Esophagus (tissue), 2 donors: Measurements from ENCODE around the gene TMPRSS2. TPM values are rescaled to one million over a fixed set of nuclear protein-coding genes. Genes with fewer than 3 reads are reported as not detected.

Experiments
- H3K27ac ChIP-seq, 2 donors: one replicate each; pipeline ENCODE4 v1.5.1; 2013; ENCODE audit warnings: low read depth in 2 of 2, mild to moderate bottlenecking in 2 of 2, inconsistent platforms in 1 of 2, low read length in 1 of 2, moderate library complexity in 1 of 2
- H3K27me3 ChIP-seq, 2 donors: one replicate each; pipeline ENCODE4 v1.6.1; 2013; ENCODE audit warnings: low read length in 2 of 2, control low read depth in 1 of 2, mild to moderate bottlenecking in 1 of 2; ENCODE audit not compliant: insufficient read depth in 2 of 2, control insufficient read depth in 1 of 2
- H3K36me3 ChIP-seq, 2 donors: one replicate each; pipeline ENCODE4 v1.6.1; 2013; ENCODE audit warnings: low read length in 1 of 2; ENCODE audit not compliant: control insufficient read depth in 2 of 2, insufficient read depth in 2 of 2
- H3K4me1 ChIP-seq, 2 donors: one replicate each; pipeline ENCODE4 v1.6.1; 2013; ENCODE audit warnings: low read length in 1 of 2; ENCODE audit not compliant: control insufficient read depth in 2 of 2, insufficient read depth in 2 of 2
- H3K4me3 ChIP-seq, 2 donors: one replicate each; pipeline ENCODE4 v1.5.1; 2013; ENCODE audit warnings: low read length in 2 of 2, mild to moderate bottlenecking in 2 of 2, low read depth in 1 of 2, moderate library complexity in 1 of 2
- H3K9me3 ChIP-seq, 2 donors: one replicate each; pipeline ENCODE4 v1.6.1; 2013; ENCODE audit warnings: mild to moderate bottlenecking in 2 of 2, low read depth in 1 of 2, low read length in 1 of 2, moderate library complexity in 1 of 2; ENCODE audit not compliant: control insufficient read depth in 2 of 2, insufficient read depth in 1 of 2
- WGBS, 2 donors: extraction: QIAGEN DNeasy Blood & Tissue Kit; methylation state at CpG; one replicate each; pipeline ENCODE4 v1.1.7; 2013; 5-methylcytosine and 5-hydroxymethylcytosine counted together
- polyA plus RNA-seq, 2 donors: library from polyadenylated mRNA; stranded (reverse); fragments of 200-250 nt; gene quantifications; one replicate each; pipeline ENCODE4 v1.2.3, GENCODE V29; 2013
- donor health status: healthy with polysubstance abuse.
- donor health status: Bipolar disorder and iron deficiency.

TMPRSS2 gene
- polyA plus RNA-seq, 2 donors: 29.5 to 66.6 TPM

DNA sequence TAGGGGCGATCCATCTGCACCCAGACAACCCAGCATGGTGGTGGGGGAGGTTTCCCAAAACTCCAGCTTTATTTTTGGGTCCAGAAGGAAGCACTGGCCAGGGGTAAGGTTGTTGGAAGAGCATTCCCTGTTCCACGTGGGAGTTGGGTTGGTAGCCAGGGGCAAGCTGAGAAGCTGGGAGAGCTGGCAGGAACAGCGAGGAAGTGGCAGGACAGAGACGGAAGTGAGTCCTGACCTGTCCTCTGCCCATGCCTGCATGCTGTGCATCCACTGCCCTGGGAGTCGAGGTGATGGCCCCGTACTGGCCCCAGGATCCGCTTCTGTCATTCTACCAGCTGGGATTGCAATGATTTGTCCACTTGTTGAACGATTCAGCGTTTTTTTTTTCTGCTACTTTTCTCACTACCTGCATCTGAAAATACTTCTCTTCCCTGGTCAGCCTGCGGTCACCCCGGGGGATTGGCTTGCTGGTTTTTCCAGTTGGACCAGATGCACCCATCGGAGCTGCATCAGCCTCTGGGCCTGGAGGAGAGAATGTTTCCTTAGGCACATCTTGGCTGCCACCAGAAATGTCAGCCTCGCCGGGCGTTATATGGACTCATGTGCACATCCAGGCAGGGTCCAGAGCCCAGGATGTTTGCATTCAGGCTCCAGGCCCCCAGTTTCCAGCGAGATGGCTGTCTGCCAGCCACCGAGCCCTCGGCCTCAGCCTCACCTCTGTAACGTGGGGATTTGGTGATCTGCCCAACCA is 28.3 kb upstream of the TMPRSS2 start:
- 45 to 54% methylated on average over 19 of the region's 19 CpGs for WGBS, 2 donors
- peaks cover 0 to 2% of the 10 kb centered on the region in 2 donors for H3K9me3 ChIP-seq
- no peaks in the 10 kb centered on the region for H3K27me3 ChIP-seq
- H3K4me1 ChIP-seq: peaks cover 2 to 6% of the 10 kb centered on the region in 2 donors
- no peaks in the 10 kb centered on the region for H3K36me3 ChIP-seq
- H3K4me3 ChIP-seq: no peak overlapping the region
- H3K27ac ChIP-seq: peak overlapping the region; percentile 74

DNA sequence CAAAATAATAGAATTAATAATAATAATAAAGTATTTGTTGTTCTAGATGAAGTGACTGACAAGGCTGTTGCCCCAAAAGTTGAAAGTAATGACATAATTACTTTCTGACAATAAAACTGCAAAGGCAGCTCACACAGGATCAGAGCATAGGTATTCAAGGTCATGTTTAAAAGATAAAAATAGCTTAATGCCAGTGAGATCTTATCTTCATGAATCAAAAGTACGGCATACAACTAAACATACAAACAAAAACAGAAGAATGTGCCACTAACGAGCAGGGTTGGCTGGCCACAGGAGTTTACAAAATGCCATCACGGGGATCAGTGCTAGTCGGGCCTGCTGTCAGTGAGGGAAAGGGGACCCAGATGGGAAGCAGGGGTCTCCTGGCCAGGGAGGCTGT is 22.4 kb upstream of the TMPRSS2 start:
- peaks cover 0 to 2% of the 10 kb centered on the region in 2 donors for H3K9me3 ChIP-seq
- 66 to 77% methylated on average over 4 of the region's 4 CpGs for WGBS, 2 donors

DNA sequence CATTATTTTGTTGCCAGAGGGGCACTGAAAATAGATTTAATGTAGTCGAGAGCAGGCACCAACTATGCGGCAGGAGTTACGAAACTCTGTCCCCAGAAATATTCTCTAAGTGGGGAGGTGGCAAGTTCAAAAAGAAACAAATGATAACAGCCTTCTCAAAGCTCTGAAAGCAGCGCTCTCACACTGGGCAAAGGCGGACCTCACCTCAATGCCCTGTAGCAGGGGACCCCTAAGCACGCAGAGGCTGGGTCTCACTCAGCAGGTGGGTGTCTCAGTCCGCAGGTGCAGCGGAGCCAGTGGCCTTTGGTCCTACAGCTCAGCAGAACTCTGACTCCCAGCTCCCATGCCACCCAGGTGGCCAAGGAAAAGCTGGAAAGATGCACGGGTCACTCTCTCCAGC is 21.8 kb upstream of the TMPRSS2 start:
- H3K4me3 ChIP-seq: no peak overlapping the region
- H3K4me1 ChIP-seq: no peaks in the 10 kb centered on the region
- no peak overlapping the region for H3K27ac ChIP-seq
- no peaks in the 10 kb centered on the region for H3K36me3 ChIP-seq
- H3K9me3 ChIP-seq: peaks cover 0 to 2% of the 10 kb centered on the region in 2 donors
- H3K27me3 ChIP-seq: no peaks in the 10 kb centered on the region
- 75 to 81% methylated on average over 9 of the region's 9 CpGs for WGBS, 2 donors

More for the DNA sequence above, 22.4 kb upstream of the TMPRSS2 start:
- Histone ChIP-seq H3K27ac (no peak overlapping the region), H3K4me1 (no peaks in the 10 kb centered on the region), H3K27me3 (no peaks in the 10 kb centered on the region), H3K4me3 (no peak overlapping the region), H3K36me3 (no peaks in the 10 kb centered on the region)

DNA sequence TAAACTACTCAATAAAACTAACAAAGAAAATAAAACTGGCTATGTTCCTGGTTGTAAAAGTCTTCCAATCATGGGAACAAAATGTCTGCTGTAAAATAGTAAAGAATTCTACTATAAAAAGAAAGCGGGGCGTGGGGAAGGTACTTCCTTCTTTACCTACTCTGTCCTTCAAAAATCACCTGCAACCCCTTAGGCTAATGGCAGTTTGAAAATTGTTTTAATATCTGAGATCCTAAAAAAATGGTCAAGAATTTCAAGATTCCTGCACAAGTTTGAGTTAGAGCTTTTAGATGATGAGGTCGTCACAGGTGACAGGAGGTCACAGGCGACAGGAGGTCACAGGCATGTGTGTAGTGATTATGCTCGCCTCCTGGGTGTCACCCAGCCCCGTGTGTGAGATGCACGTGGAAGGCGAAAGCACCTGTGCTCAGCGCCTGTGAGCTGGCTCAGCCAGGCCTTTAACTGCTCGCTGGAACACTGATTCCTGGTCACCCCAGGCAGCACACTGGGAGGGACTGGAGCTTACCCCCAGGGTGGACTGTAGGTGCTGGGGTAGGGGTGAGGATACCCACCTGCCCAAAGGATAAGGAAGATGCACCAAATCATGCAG is 18.6 kb upstream of the TMPRSS2 start:
- no peaks in the 10 kb centered on the region for H3K27me3 ChIP-seq
- 59 to 75% methylated on average over 10 of the region's 10 CpGs for WGBS, 2 donors
- H3K27ac ChIP-seq: no peak overlapping the region
- no peaks in the 10 kb centered on the region for H3K9me3 ChIP-seq
- no peaks in the 10 kb centered on the region for H3K36me3 ChIP-seq
- no peak overlapping the region for H3K4me3 ChIP-seq
- H3K4me1 ChIP-seq: no peaks in the 10 kb centered on the region

DNA sequence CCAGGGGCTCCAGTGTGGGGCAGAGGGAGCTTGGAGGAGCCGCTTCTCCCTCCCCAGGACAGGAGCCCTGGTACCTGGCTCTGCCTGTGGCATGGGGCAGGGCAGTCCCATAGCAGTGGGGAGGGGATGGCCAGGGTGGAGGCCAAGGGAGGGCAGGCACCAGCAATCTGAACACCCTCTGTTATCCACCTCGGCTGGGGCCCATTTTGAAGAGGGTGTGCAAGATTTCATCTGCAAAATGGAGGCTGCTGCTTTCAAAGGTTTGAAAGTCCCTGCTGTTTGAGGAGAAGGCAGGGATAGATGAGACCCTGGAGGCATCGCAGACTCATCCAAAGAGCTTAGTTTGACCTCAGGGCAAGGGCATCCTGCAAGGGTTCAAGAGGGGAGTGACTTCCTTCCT is 15.2 kb upstream of the TMPRSS2 start:
- no peak overlapping the region for H3K4me3 ChIP-seq
- no peaks in the 10 kb centered on the region for H3K4me1 ChIP-seq
- 82 to 92% methylated on average over 3 of the region's 3 CpGs for WGBS, 2 donors
- H3K9me3 ChIP-seq: no peaks in the 10 kb centered on the region
- H3K27ac ChIP-seq: no peak overlapping the region
- H3K36me3 ChIP-seq: no peaks in the 10 kb centered on the region
- H3K27me3 ChIP-seq: no peaks in the 10 kb centered on the region

DNA sequence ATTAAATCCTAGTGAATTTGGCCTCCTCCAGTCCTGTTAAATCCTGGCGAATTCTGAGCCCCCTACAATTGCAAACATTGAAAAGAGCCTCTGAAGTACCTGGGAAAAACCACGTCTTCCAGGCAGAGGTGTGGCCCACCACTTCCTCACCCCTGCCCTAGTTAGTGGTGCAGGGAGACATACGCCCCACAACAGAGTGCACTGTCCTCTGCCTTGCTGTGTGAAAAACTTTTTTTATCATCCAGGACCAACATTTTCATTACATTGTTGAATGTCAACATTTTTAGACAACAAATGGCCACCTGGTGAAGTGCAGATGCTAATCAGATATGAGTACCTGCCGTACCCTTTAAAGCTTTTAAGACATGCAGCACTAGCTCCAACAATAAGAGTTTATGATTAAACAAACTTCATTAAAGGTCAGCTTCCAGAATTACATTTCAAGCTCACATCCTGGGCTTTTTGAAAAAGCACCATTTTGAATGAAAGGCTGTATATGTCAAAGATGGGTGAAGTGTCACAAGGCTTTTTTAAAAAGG is 13.6 kb upstream of the TMPRSS2 start:
- Histone ChIP-seq H3K27ac (no peak overlapping the region), H3K36me3 (no peaks in the 10 kb centered on the region), H3K27me3 (no peaks in the 10 kb centered on the region), H3K4me3 (no peak overlapping the region), H3K4me1 (no peaks in the 10 kb centered on the region), H3K9me3 (no peaks in the 10 kb centered on the region)
- WGBS, 2 donors: 67 to 77% methylated on average over 4 of the region's 4 CpGs

DNA sequence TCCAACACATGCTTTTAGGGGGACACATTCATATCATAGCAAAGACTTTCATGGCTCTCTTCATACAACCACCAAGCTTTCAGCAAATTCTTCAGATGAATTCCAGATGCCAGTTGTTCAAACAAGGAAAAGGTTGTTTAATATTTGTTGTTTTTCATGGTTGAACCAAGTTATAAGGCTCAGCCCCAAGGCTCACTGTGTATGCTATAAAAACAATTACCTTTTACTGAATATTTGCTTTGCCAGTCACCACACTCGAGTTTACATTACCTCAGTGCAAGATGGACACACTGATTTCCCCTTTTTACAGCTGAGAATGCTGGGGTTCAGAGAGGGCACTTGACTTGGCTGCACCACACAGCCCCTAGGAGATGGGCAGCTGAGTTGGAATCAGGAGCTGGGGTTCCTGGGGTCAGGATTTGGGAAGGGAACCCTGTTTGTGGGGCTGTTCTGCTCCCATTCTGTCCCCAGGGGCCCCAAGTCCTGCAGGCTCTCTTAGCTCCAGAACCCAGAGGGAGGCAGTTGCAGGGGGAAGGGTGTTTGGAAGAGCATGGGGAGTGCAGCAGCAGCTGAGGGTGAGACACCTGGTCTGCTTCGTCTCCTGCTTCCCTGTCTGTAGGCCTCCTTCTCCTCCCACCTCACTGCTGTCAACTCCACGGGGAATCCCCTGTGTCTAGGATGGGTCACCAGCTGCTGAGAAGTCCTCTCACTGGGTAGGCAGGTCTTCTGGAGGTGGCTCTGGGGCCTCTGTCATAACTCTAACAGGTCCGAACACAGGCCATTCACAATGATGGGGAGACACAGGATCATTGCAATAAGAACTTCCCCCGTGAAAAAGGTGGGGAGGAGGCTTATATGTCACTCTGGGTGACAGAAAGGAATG is 12.8 kb upstream of the TMPRSS2 start:
- Histone ChIP-seq H3K36me3 (no peaks in the 10 kb centered on the region), H3K4me1 (no peaks in the 10 kb centered on the region), H3K9me3 (no peaks in the 10 kb centered on the region), H3K27me3 (no peaks in the 10 kb centered on the region), H3K27ac (no peak overlapping the region), H3K4me3 (no peak overlapping the region)
- WGBS, 2 donors: 61 to 64% methylated on average over 5 of the region's 5 CpGs

DNA sequence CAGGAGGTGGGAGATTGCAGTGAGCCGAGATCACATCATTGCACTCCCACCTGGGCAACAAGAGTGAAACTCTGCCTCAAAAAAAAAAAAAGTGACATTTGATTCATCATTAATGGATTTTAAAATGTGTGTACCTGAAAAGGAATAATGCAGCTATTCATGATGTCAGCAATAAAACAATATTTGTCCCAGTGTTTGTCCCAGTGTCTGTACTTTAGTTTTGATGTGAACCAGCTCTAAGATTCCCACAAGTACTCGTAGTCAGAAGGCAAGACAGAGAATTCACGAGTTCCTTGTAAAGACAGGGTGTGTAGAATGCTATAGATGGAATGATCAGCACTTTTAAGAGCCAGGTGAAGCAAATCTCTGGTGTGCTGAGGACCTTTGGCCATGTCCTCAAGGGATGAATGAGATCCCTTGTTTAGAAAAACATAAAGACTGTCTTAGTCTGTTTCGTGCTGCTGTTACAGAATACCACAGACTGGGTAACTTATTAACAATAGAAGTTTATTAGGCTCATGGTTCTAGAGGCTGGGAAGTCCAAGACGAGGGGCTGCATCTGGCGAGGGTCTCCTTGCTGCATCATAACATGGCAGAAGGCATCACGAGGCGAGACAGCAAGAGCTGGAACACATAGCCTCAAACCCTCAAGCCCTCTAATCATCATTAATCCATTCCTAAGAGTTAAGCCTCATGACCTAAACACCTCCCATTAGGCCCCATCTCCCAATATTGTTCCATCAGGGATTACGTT is 12.0 kb upstream of the TMPRSS2 start:
- Histone ChIP-seq H3K4me3 (no peak overlapping the region), H3K36me3 (no peaks in the 10 kb centered on the region), H3K9me3 (no peaks in the 10 kb centered on the region), H3K4me1 (no peaks in the 10 kb centered on the region), H3K27ac (no peak overlapping the region), H3K27me3 (no peaks in the 10 kb centered on the region)
- WGBS, 2 donors: 79 to 88% methylated on average over 9 of the region's 9 CpGs

DNA sequence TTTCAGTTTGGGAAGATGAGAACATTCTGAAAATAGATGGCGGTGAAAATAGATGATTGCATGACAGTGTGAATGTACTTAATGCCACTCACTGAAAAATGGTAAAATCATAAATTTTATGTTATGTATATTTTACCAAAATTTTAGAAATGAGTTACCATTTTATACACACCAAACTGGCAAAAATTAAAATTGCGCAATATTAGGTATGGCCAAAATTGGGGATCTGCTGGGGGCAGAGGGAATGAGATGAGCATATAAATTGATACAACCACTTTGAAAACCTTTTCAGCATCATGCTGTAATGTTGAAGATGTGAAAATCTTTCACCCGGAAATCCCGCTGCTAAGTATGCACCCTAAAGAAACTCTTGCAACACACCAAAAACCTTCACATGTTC is 10.8 kb upstream of the TMPRSS2 start:
- Histone ChIP-seq H3K9me3 (peaks cover 0 to 2% of the 10 kb centered on the region in 2 donors), H3K27me3 (no peaks in the 10 kb centered on the region), H3K27ac (no peak overlapping the region), H3K4me1 (no peaks in the 10 kb centered on the region), H3K36me3 (no peaks in the 10 kb centered on the region), H3K4me3 (no peak overlapping the region)
- 92 to 97% methylated on average over 4 of the region's 4 CpGs for WGBS, 2 donors
